HG03159 (cell line): ENCODE results near the gene OGFOD3.
"Not testable (repeated sequence)": the region's sequence is repeated elsewhere in the genome, so short reads cannot be mapped to it uniquely, and the experiment has no call there.

Experiments
- ATAC-seq: cut with Tn5 transposase; IDR thresholded peaks from one replicate; pipeline ENCODE4 v1.9.1; 2021; ENCODE audit warnings: mild to moderate bottlenecking, moderate library complexity; ENCODE audit not compliant: unreplicated experiment

Gene OGFOD3

GRCh38 chr17:82389379-82389778 lies 29.0 kb downstream of the OGFOD3 start:
- no peak for ATAC-seq

DNA sequence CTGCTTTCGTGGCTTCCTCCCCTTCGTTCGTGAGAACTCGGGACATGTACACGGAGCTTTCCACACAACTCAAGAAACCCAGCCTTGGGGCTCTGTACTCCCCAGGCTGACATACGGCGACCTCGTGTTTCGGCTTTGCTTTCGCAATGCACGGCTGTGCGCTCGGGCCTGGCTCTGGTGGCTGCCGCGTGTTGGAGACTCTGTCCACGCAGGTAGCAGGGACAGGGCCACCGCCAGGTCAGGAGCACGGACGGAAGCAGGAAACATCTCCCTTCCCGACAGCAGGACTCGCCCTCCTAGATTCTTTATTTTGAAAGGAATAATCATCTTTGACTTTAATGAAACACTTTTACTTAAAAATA lies 29.5 kb downstream of the OGFOD3 start:
- ATAC-seq: no peak

DNA sequence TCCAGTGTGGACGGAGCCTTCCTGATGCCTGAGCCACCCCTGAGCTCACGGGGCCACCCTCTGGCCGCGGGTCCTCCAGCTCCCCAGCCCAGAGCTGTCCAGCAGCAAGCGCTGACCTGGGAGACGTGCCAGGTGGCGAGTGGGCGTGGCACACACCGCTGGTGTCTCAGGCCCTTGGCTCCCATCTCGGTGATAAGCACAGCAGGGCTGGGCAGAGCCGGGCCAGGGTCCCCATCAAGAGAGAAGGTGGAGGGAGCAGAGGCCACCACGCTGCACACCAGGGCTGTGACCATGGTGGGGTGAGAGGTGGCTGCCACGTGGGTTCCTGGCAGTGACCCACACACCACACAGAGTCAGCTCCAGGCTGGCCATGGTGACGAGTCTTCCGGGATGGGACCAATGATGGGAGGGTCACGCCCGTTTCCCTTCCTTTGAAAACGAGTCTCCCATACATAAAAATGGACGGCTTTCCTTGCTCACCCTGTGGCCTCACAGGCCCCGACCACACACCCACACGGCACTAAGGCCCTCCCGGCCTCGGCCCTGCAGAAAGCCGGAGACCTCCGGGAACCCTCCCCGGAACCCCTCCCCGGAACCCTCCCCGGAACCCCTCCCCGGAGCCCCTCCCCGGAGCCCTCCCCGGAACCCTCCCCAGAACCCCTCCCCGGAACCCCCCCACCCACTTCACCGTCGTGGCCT lies 30.0 kb downstream of the OGFOD3 start:
- no peak for ATAC-seq

DNA sequence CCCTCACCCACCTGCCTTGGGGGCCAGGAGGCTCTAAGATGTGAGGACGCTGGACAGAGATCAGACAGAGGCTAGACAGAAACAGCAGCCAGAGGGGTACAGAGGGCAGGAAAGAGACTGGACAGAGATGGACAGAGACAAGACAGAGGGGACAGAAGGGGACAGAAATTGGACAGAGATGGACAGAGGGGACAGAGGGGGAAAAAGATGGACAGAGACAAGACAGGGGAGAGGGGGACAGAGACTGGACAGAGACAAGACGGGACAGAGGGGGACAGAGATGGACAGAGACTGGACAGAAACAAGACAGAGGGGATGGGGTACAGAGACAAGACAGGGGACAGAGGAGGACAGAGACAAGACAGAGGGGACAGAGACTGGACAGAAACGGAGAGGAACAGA lies 30.7 kb downstream of the OGFOD3 start:
- ATAC-seq: no peak

DNA sequence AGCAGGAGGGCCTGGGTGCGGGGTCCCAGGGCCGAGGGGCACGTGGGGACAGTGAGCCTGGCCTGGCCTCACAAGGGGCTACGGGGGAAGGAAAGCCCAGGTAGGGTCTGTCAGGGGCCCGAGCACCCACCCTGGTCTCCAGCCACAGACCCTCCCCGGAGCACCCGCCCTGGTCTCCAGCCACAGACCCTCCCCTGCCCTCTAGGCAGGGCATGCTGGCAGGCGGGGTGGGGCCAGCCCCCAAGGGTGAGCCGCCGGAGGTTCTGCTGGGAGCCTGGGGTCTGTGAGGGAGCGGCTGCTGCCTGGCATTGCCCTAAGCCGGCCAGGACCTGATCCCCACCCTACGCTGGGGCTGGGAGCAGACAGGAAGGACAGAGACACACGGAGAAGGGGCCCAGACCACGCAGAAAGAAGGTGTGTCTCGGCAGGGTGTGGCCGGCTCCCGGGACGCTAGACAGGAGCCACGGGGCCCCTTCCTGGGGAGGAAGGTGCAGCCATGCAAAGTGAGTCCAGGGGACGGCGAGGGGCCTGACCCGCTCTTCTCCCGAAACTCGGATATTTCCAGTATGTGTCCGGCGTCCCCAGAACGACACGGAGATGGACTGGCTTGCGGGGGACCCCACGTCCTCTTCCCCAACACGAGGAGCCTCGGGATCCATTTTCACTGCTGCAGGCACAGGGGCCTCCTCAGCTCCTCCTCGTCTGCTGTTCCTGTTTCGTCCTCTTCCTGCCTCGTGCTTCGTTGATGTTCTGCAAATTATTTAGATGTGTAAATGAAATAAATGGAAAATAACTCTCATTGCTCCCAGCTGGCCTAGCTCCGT lies 31.3 kb downstream of the OGFOD3 start:
- no peak for ATAC-seq

DNA sequence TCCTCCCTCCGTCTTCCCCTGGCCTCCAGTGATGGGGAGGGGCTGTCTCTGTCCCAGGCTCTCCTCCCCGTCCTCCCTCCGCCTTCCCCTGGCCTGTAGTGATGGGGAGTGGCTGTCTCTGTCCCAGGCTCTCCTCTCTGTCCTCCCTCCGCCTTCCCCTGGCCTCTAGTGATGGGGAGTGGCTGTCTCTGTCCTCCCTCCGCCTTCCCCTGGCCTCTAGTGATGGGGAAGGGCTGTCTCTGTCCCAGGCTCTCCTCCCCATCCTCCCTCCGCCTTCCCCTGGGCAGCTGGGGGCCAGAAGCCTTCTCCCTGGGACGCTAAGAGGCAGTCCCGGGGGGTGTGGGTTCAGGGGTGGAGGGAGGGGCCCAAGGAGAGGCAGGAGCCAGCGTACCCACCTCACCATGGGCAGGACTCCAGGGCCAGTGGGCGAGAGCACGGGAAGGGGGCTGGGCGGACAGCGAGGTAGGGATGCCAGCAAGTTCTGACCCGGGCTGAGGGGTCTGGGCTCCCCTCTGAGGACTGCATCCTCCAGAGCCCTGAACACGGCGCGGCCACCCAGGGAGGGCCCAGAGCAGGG lies 32.0 kb downstream of the OGFOD3 start:
- no peak for ATAC-seq

GRCh38 chr17:82385559-82386254 lies 32.7 kb downstream of the OGFOD3 start:
- ATAC-seq: no peak

- no peak for ATAC-seq
Observed at GRCh38 chr17:82384730-82385481, 33.5 kb downstream of the OGFOD3 start.

DNA sequence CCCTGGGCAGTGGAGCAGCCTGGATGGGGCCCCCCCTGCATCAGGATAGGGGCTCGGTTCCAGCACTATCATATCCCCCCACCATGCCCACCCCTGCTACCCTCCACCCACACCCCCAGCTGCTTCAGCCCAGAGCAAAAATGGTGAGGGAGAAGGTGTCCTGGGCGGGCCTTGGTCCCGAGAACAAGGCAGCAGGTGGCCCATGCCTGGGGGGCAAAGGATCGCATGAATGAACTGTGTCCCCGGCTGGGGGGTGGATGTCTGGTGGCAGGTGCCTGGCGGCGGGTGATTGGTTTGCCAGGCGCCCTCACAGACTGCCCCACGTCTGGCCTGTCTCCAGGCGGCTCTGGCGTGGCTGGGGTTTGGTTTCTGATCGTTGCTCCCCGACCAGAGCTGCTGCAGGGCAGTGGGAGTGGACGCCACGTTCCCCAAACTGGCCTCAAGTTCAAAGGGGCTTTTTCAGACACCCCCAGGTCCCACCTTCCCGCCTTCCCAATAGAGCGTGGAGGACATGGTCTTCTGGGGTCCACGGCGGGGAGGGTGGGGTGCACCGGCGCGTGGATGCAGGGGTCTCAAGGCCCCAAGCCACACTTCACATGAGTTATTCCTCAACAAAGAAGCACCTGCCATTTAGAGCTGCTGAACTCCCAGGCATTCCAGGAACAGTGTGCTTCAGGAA lies 34.2 kb downstream of the OGFOD3 start:
- ATAC-seq: no peak

- no peak for ATAC-seq
Observed at GRCh38 chr17:82383411-82383810, 35.0 kb downstream of the OGFOD3 start.

- ATAC-seq: no peak
Observed at GRCh38 chr17:82382933-82383255, 35.5 kb downstream of the OGFOD3 start.

GRCh38 chr17:82382220-82382932 lies 36.0 kb downstream of the OGFOD3 start:
- ATAC-seq: not testable (repeated sequence)

DNA sequence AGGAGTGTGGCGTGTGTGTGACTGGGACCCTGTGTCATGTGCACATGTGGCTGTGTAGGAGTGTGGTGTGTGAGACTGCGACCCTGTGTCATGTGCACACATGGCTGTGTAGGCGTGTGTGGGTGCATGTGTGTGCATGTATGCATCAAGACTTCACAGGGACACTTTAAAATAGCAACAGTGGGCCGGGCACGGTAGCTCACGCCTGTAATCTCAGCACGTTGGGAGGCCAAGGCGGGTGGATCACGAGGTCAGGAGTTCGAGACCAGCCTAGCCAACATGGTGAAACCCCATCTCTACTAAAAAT lies 36.7 kb downstream of the OGFOD3 start:
- not testable (repeated sequence) for ATAC-seq

GRCh38 chr17:82380860-82381702 lies 37.3 kb downstream of the OGFOD3 start:
- no peak for ATAC-seq

DNA sequence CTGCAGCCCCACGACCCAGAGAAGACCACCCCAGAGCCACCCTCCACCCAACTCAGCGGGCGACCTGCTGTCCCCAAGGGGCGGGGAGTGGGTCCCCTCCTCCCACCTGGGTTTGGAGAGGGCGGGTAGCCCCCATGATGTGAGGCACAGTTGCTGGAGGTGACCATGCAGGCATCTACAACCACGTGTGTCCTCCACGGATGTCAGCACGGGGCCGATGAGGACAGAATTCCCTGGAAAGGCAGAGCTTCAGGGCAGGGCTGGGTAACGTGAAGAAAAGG lies 39.7 kb downstream of the OGFOD3 start:
- ATAC-seq: no peak

DNA sequence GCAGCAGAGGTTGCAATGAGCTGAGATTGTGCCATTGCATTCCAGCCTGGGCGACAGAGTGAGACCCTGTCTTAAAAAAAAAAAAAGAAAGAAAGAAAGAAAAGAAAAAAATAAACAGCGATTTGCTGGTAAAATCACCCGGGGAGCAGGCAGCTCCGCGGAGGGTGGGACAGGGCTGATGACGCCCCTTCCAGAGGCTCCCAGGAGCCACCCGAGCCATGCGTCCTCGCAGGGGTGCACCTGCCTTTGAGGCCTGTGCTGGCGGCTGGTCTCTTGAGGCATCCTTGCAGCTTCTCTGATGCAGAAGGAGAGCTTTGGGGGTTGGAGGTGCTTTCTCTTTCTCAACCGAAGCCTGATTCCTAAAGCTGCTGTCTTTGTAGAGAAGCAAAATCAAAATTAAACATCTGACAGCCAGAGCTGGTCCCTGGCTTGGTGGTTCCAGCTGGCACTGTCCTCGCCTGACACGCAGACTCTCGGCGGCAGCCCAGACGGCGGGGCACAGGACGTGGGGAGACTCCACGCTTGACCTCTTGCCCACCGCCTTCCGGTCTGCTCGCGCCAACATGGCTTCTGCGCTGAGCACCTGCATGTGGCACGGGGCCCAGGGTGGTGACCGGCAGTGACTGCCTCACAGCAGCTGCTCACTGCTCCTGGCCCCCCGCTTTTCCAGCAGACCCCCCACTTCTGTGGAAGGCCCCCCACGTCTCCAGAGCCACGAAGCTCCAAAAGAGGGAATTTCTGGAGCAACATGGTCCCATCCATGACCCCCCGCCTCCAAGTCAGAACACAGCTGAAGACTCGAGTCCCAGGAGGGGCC lies 40.3 kb downstream of the OGFOD3 start:
- no peak for ATAC-seq

- ATAC-seq: not testable (repeated sequence)
Observed at GRCh38 chr17:82377294-82377693, 41.1 kb downstream of the OGFOD3 start.

- no peak for ATAC-seq
Observed at GRCh38 chr17:82376042-82376730, 42.2 kb downstream of the OGFOD3 start.
